Loucy (cell line): ENCODE results near the gene APBB2.

ENCODE experiments used
- EZH2phosphoT487 ChIP-seq: fragments of 200-600 bp; IDR thresholded peaks from 2 replicates; pipeline ENCODE4 v1.6.1; 2018; ENCODE audit warnings: antibody characterized with exemption, mild to moderate bottlenecking, moderate library complexity, borderline replicate concordance
- TF ChIP-seq, protein P1 (sequence below): fragments of 200-600 bp; sonication (generic); conservative IDR thresholded peaks from 2 replicates; pipeline ENCODE4 v1.5.1; 2014; ENCODE audit warnings: mild to moderate bottlenecking, antibody characterized with exemption, low read length

GRCh38 chr4:41160856-41161255, 53.5 kb downstream of the APBB2 start:
- TF ChIP-seq, protein P1, sequence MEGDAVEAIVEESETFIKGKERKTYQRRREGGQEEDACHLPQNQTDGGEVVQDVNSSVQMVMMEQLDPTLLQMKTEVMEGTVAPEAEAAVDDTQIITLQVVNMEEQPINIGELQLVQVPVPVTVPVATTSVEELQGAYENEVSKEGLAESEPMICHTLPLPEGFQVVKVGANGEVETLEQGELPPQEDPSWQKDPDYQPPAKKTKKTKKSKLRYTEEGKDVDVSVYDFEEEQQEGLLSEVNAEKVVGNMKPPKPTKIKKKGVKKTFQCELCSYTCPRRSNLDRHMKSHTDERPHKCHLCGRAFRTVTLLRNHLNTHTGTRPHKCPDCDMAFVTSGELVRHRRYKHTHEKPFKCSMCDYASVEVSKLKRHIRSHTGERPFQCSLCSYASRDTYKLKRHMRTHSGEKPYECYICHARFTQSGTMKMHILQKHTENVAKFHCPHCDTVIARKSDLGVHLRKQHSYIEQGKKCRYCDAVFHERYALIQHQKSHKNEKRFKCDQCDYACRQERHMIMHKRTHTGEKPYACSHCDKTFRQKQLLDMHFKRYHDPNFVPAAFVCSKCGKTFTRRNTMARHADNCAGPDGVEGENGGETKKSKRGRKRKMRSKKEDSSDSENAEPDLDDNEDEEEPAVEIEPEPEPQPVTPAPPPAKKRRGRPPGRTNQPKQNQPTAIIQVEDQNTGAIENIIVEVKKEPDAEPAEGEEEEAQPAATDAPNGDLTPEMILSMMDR = no peak
- no peak for TF ChIP-seq EZH2phosphoT487
